Mucosa of rectum (tissue), 2 donors: Measurements from ENCODE around the gene AZU1.

Source experiments
- H3K27ac ChIP-seq, 2 donors: one replicate each; pipeline ENCODE4 v1.7.0; 2013; ENCODE audit warnings: inconsistent platforms in 2 of 2, low read depth in 2 of 2, low read length in 2 of 2
- H3K27me3 ChIP-seq, 2 donors: one replicate each; pipeline ENCODE4 v1.7.0; 2013; ENCODE audit warnings: low read length in 2 of 2; ENCODE audit not compliant: control insufficient read depth in 2 of 2, insufficient read depth in 2 of 2
- H3K36me3 ChIP-seq, 2 donors: one replicate each; pipeline ENCODE4 v1.7.0; 2013; ENCODE audit warnings: low read length in 2 of 2; ENCODE audit not compliant: control insufficient read depth in 2 of 2, insufficient read depth in 2 of 2
- H3K4me1 ChIP-seq, 2 donors: one replicate each; pipeline ENCODE4 v1.7.0; 2013; ENCODE audit warnings: low read length in 2 of 2, mild to moderate bottlenecking in 1 of 2; ENCODE audit not compliant: control insufficient read depth in 2 of 2, insufficient read depth in 2 of 2
- H3K4me3 ChIP-seq, 2 donors: one replicate each; pipeline ENCODE4 v1.7.0; 2013; ENCODE audit warnings: low read length in 2 of 2
- H3K9ac ChIP-seq, 2 donors: one replicate each; pipeline ENCODE4 v1.7.0; 2013; ENCODE audit warnings: low read length in 2 of 2, low read depth in 1 of 2, mild to moderate bottlenecking in 1 of 2
- H3K9me3 ChIP-seq, 2 donors: one replicate each; pipeline ENCODE4 v1.7.0; 2013; ENCODE audit warnings: low read length in 2 of 2; ENCODE audit not compliant: control insufficient read depth in 2 of 2
- donor health status: healthy.
- donor health status: Normal muscosa, but diverticular disease.

Gene AZU1

DNA sequence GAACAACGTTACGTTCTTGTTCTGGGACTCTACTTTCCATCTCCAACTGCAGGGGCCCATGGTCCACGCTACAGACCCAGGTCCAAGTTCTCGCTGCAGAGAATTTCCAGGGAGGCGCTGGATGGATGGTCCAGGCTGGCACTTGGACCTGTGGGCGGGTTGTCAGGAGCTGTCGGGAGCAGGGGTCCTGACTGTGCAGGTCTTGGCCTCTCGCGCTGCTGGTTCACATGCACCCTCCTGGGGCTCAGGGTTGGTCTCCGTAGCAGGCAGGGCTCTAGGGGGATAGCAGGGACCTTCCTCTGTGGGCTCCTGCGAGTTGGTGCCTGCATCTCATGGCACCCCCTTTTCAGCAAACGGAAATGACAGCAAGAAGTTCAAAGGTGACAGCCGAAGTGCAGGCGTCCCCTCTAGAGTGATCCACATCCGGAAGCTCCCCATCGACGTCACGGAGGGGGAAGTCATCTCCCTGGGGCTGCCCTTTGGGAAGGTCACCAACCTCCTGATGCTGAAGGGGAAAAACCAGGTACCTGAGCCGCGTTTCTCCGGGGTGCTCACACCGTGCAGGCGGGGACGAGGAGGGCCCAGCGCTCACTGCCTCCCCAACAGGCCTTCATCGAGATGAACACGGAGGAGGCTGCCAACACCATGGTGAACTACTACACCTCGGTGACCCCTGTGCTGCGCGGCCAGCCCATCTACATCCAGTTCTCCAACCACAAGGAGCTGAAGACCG, 23.8 kb upstream of the AZU1 start:
- H3K27ac ChIP-seq: no peak overlapping the region
- peaks cover 62 to 64% of the 10 kb centered on the region in 2 donors for H3K36me3 ChIP-seq
- H3K4me3 ChIP-seq: no peak overlapping the region
- no peaks in the 10 kb centered on the region for H3K27me3 ChIP-seq
- no peaks in the 10 kb centered on the region for H3K9me3 ChIP-seq
- H3K4me1 ChIP-seq: peaks cover 33 to 40% of the 10 kb centered on the region in 2 donors
- no peak overlapping the region for H3K9ac ChIP-seq

DNA sequence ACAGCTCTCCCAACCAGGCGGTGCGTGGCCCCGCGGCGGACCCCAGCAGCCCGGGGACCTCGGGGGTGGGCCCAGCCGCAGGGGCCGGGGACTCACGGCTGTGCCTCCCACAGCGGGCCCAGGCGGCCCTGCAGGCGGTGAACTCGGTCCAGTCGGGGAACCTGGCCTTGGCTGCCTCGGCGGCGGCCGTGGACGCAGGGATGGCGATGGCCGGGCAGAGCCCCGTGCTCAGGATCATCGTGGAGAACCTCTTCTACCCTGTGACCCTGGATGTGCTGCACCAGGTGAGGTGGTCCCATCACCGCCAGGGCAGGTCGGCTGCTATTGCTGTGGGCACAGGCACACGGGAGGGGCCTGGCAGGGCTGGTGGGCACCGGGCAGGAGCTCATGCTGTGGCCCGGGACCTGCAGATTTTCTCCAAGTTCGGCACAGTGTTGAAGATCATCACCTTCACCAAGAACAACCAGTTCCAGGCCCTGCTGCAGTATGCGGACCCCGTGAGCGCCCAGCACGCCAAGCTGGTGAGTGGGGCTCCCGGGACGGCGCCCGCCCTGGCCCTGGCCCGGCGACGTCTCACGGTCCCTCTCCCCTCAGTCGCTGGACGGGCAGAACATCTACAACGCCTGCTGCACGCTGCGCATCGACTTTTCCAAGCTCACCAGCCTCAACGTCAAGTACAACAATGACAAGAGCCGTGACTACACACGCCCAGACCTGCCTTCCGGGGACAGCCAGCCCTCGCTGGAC, 23.0 kb upstream of the AZU1 start:
- H3K27ac ChIP-seq: no peak overlapping the region
- peaks cover 65 to 66% of the 10 kb centered on the region in 2 donors for H3K36me3 ChIP-seq
- H3K9me3 ChIP-seq: no peaks in the 10 kb centered on the region
- H3K4me3 ChIP-seq: no peak overlapping the region
- H3K27me3 ChIP-seq: no peaks in the 10 kb centered on the region
- H3K4me1 ChIP-seq: peaks cover 28 to 32% of the 10 kb centered on the region in 2 donors
- no peak overlapping the region for H3K9ac ChIP-seq

DNA sequence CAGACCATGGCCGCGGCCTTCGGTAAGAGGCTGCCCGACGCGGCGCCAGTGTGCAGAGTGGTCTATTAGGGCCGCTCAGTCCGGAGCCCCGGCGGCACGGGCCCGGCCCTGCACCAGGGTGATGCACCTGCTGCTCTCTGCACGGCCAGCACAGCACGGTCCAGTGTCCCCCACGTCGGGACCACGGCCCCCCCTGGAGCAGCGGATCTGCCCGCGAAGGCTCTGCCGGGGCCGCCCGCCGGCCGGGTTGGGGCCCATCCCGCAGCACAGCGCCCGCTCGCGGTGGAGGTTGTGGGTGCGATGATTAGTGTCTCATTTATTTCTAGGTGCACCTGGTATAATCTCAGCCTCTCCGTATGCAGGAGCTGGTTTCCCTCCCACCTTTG, 22.5 kb upstream of the AZU1 start:
- peaks cover 22 to 27% of the 10 kb centered on the region in 2 donors for H3K4me1 ChIP-seq
- H3K9ac ChIP-seq: no peak overlapping the region
- no peaks in the 10 kb centered on the region for H3K27me3 ChIP-seq
- H3K27ac ChIP-seq: no peak overlapping the region
- no peaks in the 10 kb centered on the region for H3K9me3 ChIP-seq
- peaks cover 66 to 69% of the 10 kb centered on the region in 2 donors for H3K36me3 ChIP-seq
- H3K4me3 ChIP-seq: no peak overlapping the region

DNA sequence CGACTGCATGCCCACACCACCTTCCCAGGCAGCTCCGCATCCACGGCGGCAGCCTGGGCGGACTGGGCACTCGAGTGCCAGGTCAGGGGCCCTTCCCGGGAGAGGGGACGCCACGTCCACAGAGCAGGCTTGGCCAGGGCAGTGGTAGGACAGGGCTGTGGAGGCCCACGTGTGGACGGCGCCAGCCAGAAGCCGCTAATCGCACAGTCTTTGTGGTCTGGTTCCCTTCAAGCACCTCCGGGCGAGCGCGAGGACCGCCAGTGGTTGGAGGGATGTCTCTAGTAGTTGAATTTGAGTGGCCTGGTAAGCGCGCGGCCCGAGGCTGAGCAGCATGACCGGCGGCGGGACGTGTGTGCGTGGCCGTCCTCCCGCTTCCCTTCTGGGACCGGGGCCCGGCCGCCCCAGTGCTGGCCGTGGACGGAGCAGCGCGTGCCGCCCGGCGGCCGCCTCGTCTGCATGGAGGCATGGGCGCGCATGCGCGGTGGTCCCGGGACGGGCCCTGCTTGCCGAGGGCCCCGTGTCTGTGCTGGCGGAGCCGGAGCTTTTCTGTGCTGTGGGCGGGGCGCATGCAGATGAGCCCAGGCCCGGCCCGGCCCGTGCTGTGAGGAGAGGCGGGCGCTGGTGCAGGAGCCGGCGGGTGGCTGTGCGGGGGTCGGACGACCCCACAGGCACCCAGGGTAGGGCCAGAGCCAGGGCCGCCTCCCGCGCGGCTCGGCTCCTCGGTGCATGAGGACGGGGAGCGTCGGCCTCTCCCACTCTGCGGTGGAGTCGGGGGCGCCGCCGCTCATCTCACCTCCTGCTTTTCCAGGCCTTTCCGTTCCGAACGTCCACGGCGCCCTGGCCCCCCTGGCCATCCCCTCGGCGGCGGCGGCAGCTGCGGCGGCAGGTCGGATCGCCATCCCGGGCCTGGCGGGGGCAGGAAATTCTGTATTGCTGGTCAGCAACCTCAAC, 21.8 kb upstream of the AZU1 start:
- H3K9me3 ChIP-seq: no peaks in the 10 kb centered on the region
- H3K27me3 ChIP-seq: no peaks in the 10 kb centered on the region
- H3K4me3 ChIP-seq: no peak overlapping the region
- peaks cover 67 to 72% of the 10 kb centered on the region in 2 donors for H3K36me3 ChIP-seq
- peaks cover 15 to 20% of the 10 kb centered on the region in 2 donors for H3K4me1 ChIP-seq
- H3K9ac ChIP-seq: no peak overlapping the region
- H3K27ac ChIP-seq: no peak overlapping the region

DNA sequence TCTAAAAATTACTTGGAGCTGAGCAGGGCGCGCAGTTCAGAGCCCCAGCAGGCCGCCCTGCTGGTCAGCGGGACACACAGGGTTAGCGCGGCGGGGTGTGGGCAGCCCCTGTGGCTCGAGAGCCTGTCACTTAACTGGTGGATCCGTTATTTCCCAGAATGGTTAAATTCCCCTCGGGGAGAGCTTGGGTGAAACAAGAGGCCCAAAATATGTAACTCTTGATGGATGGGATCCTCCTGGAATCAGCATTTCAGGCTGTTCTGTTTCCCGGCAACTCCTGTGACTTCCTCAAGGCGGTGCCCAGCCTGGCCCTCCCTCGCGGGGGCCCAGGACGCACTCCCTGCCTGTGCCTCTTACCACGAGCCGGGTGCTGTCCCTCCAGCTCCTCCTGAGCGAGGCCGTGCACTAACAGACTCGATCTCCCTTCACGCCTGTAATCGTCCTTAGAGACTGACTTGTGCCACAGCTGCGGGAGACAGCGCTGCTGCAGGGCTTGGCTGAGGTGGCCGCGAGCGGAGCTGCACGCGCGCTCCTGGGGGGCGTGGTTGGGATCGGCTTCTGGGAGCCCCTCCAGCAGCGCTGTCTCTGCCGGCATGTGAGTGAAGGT, 20.7 kb upstream of the AZU1 start:
- Histone ChIP-seq H3K9ac (no peak overlapping the region), H3K4me3 (no peak overlapping the region), H3K36me3 (peaks cover 74 to 80% of the 10 kb centered on the region in 2 donors), H3K9me3 (no peaks in the 10 kb centered on the region), H3K27me3 (no peaks in the 10 kb centered on the region), H3K4me1 (peaks cover 4 to 11% of the 10 kb centered on the region in 2 donors), H3K27ac (no peak overlapping the region)

DNA sequence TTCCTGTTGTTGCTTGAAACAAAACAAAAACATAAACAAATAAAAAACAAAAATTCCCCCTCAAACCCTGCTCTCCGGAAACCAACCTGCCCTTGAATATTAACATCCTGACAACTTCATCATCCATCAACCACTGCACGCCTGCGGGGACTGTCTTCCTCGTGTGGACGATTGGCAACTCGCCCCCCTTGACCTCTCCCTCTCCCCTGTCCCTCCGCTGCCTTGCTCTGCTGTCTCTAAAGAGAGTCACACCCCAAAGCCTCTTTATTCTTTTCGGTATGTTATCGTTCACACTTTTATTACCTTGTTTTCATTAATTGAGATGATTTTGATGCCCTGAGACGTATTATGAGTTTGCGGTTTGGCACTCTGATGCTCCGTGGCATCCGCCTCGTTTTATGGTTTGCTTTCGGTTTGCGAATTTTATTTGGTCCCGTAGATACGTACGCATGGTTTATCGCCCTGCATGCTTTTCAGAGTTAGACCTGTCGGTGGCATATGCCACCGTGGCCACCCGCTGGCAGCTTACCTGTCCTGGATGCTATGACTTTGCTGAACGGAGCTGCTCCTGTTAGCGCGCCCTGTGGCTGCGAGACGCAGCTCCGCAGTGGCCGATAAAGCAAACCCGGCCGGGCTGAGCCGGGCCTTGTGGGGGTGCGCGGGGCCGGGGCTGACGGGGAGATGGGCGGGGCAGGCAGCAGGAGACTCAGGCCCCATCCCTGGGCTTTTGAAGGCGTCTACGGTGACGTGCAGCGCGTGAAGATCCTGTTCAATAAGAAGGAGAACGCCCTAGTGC, 19.8 kb upstream of the AZU1 start:
- Histone ChIP-seq H3K9me3 (no peaks in the 10 kb centered on the region), H3K4me3 (no peak overlapping the region), H3K27ac (no peak overlapping the region), H3K9ac (no peak overlapping the region), H3K36me3 (peaks cover 73 to 84% of the 10 kb centered on the region in 2 donors), H3K27me3 (no peaks in the 10 kb centered on the region), H3K4me1 (peaks cover 0 to 2% of the 10 kb centered on the region in 2 donors)

DNA sequence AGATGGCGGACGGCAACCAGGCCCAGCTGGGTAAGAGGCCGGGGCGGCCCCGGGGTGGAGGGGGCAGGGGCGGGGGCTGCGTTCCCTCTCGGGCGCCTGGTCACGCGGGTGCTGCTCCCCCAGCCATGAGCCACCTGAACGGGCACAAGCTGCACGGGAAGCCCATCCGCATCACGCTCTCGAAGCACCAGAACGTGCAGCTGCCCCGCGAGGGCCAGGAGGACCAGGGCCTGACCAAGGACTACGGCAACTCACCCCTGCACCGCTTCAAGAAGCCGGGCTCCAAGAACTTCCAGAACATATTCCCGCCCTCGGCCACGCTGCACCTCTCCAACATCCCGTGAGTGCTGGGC, 19.2 kb upstream of the AZU1 start:
- Histone ChIP-seq H3K4me1 (no peaks in the 10 kb centered on the region), H3K27me3 (no peaks in the 10 kb centered on the region), H3K9ac (no peak overlapping the region), H3K9me3 (no peaks in the 10 kb centered on the region), H3K4me3 (no peak overlapping the region), H3K27ac (no peak overlapping the region), H3K36me3 (peaks cover 72 to 79% of the 10 kb centered on the region in 2 donors)

DNA sequence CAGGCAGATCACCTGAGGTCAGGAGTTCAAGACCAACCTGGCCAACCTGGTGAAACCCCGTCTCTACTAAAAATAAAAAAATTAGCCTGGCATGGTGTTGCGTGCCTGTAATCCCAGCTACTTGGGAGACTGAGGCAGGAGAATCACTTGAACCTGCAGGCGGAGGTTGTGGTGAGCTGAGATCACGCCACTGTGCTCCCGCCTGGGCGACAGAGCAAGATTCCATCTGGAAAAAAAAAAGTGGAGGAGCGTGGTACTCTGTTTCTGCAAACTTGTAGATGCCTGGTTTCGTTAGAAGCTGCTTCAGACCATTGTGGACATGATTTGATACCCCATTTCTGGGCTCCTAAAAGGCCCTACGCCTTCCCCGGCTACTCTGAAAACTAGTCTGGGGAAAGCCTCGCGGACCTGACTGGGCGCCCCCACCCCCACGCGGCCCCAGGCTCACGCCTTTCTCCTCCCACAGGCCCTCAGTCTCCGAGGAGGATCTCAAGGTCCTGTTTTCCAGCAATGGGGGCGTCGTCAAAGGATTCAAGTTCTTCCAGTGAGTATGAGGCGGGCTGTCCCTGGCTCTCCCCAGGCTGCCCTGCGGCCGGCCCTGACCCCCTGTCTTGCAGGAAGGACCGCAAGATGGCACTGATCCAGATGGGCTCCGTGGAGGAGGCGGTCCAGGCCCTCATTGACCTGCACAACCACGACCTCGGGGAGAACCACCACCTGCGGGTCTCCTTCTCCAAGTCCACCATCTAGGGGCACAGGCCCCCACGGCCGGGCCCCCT, 17.4 kb upstream of the AZU1 start:
- H3K27ac ChIP-seq: no peak overlapping the region
- H3K9me3 ChIP-seq: no peaks in the 10 kb centered on the region
- no peaks in the 10 kb centered on the region for H3K4me1 ChIP-seq
- H3K4me3 ChIP-seq: no peak overlapping the region
- H3K27me3 ChIP-seq: no peaks in the 10 kb centered on the region
- peaks cover 54 to 60% of the 10 kb centered on the region in 2 donors for H3K36me3 ChIP-seq
- no peak overlapping the region for H3K9ac ChIP-seq
